Measurements from ENCODE around the gene EML5. TPM values are rescaled to one million over a fixed set of nuclear protein-coding genes. Genes with fewer than 3 reads are reported as not detected.
A peak's percentile ranks its signal among the peaks of the same experiment; 100 is the strongest.

Gene EML5
- total and polyA plus RNA-seq, 2 of the 13 experiments (the other 11 are each of a cell fraction or from before 2014, with no cell fraction given): 0.11 TPM; not detected in 1

GRCh38 chr14:88792473-88793258 is at the start of gene EML5 (continued):
- TF ChIP-seq, protein P1, sequence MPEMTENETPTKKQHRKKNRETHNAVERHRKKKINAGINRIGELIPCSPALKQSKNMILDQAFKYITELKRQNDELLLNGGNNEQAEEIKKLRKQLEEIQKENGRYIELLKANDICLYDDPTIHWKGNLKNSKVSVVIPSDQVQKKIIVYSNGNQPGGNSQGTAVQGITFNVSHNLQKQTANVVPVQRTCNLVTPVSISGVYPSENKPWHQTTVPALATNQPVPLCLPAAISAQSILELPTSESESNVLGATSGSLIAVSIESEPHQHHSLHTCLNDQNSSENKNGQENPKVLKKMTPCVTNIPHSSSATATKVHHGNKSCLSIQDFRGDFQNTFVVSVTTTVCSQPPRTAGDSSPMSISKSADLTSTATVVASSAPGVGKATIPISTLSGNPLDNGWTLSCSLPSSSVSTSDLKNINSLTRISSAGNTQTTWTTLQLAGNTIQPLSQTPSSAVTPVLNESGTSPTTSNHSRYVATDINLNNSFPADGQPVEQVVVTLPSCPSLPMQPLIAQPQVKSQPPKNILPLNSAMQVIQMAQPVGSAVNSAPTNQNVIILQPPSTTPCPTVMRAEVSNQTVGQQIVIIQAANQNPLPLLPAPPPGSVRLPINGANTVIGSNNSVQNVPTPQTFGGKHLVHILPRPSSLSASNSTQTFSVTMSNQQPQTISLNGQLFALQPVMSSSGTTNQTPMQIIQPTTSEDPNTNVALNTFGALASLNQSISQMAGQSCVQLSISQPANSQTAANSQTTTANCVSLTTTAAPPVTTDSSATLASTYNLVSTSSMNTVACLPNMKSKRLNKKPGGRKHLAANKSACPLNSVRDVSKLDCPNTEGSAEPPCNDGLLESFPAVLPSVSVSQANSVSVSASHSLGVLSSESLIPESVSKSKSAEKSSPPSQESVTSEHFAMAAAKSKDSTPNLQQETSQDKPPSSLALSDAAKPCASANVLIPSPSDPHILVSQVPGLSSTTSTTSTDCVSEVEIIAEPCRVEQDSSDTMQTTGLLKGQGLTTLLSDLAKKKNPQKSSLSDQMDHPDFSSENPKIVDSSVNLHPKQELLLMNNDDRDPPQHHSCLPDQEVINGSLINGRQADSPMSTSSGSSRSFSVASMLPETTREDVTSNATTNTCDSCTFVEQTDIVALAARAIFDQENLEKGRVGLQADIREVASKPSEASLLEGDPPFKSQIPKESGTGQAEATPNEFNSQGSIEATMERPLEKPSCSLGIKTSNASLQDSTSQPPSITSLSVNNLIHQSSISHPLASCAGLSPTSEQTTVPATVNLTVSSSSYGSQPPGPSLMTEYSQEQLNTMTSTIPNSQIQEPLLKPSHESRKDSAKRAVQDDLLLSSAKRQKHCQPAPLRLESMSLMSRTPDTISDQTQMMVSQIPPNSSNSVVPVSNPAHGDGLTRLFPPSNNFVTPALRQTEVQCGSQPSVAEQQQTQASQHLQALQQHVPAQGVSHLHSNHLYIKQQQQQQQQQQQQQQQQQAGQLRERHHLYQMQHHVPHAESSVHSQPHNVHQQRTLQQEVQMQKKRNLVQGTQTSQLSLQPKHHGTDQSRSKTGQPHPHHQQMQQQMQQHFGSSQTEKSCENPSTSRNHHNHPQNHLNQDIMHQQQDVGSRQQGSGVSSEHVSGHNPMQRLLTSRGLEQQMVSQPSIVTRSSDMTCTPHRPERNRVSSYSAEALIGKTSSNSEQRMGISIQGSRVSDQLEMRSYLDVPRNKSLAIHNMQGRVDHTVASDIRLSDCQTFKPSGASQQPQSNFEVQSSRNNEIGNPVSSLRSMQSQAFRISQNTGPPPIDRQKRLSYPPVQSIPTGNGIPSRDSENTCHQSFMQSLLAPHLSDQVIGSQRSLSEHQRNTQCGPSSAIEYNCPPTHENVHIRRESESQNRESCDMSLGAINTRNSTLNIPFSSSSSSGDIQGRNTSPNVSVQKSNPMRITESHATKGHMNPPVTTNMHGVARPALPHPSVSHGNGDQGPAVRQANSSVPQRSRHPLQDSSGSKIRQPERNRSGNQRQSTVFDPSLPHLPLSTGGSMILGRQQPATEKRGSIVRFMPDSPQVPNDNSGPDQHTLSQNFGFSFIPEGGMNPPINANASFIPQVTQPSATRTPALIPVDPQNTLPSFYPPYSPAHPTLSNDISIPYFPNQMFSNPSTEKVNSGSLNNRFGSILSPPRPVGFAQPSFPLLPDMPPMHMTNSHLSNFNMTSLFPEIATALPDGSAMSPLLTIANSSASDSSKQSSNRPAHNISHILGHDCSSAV (CRISPR knock-in tag; IDR thresholded peaks at IDR 0.05; ENCODE audit: borderline replicate concordance): no peak
- TF ChIP-seq, protein P2, sequence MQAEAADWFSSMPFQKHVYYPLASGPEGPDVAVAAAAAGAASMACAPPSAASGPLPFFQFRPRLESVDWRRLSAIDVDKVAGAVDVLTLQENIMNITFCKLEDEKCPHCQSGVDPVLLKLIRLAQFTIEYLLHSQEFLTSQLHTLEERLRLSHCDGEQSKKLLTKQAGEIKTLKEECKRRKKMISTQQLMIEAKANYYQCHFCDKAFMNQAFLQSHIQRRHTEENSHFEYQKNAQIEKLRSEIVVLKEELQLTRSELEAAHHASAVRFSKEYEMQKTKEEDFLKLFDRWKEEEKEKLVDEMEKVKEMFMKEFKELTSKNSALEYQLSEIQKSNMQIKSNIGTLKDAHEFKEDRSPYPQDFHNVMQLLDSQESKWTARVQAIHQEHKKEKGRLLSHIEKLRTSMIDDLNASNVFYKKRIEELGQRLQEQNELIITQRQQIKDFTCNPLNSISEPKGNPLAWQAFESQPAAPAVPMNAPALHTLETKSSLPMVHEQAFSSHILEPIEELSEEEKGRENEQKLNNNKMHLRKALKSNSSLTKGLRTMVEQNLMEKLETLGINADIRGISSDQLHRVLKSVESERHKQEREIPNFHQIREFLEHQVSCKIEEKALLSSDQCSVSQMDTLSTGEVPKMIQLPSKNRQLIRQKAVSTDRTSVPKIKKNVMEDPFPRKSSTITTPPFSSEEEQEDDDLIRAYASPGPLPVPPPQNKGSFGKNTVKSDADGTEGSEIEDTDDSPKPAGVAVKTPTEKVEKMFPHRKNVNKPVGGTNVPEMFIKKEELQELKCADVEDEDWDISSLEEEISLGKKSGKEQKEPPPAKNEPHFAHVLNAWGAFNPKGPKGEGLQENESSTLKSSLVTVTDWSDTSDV (CRISPR knock-in tag; IDR thresholded peaks at IDR 0.05): 0 out of 2 replicates have a peak, but pooled peaks have one; percentile 32
- TF ChIP-seq ZNF234 (CRISPR knock-in tag; conservative IDR thresholded peaks at IDR 0.05) (no peak), ZNF256 (CRISPR knock-in tag; conservative IDR thresholded peaks at IDR 0.05) (no peak), RBAK (CRISPR knock-in tag; IDR thresholded peaks at IDR 0.05) (no peak), THAP11 (CRISPR knock-in tag; IDR thresholded peaks at IDR 0.05) (no peak), ZNF331 (CRISPR knock-in tag; IDR thresholded peaks at IDR 0.05) (peak; percentile 27; the same call in 1 of the 2 replicates), ETV6 (CRISPR knock-in tag; conservative IDR thresholded peaks at IDR 0.05) (no peak), ZNF143 (CRISPR knock-in tag; IDR thresholded peaks at IDR 0.05) (peak; percentile 27; the same call in 1 of the 2 replicates), LCORL (IDR thresholded peaks at IDR 0.05) (no peak), LCORL (CRISPR knock-in tag; IDR thresholded peaks at IDR 0.05) (no peak)
- TF ChIP-seq, protein P3, sequence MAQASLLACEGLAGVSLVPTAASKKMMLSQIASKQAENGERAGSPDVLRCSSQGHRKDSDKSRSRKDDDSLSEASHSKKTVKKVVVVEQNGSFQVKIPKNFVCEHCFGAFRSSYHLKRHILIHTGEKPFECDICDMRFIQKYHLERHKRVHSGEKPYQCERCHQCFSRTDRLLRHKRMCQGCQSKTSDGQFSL (CRISPR knock-in tag; IDR thresholded peaks at IDR 0.05): no peak
- TF ChIP-seq, protein P4, sequence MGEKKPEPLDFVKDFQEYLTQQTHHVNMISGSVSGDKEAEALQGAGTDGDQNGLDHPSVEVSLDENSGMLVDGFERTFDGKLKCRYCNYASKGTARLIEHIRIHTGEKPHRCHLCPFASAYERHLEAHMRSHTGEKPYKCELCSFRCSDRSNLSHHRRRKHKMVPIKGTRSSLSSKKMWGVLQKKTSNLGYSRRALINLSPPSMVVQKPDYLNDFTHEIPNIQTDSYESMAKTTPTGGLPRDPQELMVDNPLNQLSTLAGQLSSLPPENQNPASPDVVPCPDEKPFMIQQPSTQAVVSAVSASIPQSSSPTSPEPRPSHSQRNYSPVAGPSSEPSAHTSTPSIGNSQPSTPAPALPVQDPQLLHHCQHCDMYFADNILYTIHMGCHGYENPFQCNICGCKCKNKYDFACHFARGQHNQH (CRISPR knock-in tag; IDR thresholded peaks at IDR 0.05): no peak
- TF ChIP-seq, protein P5, sequence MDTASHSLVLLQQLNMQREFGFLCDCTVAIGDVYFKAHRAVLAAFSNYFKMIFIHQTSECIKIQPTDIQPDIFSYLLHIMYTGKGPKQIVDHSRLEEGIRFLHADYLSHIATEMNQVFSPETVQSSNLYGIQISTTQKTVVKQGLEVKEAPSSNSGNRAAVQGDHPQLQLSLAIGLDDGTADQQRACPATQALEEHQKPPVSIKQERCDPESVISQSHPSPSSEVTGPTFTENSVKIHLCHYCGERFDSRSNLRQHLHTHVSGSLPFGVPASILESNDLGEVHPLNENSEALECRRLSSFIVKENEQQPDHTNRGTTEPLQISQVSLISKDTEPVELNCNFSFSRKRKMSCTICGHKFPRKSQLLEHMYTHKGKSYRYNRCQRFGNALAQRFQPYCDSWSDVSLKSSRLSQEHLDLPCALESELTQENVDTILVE (CRISPR knock-in tag; IDR thresholded peaks at IDR 0.05): 0 out of 2 replicates have a peak, but pooled peaks have one; percentile 24
